ENCODE data around the gene SLAMF8. TPM values are rescaled to one million over a fixed set of nuclear protein-coding genes. Genes with fewer than 3 reads are reported as not detected.

The SLAMF8 gene
- total RNA-seq, 4 donors from 2014 or later: 0.49 to 9.0 (median 3.1) TPM

- no peak for DNase-seq
- intact Hi-C loops (cut with DNase I): no loop called here
- 15 to 40% methylated on average over 2 of the region's 2 CpGs for WGBS, 2 donors
- no peaks in the 10 kb centered on the region for H3K9me3 ChIP-seq
- no peaks in the 10 kb centered on the region for H3K36me3 ChIP-seq
- peak overlapping the region; percentile 68 to 85 (median 74) for H3K27ac ChIP-seq
- H3K4me1 ChIP-seq: peaks cover 4 to 67% (median 26%) of the 10 kb centered on the region in 3 donors
- TF ChIP-seq POLR2A (IDR thresholded peaks at IDR 0.05) (no peak), CTCF (IDR thresholded peaks at IDR 0.05) (no peak)
- H3K4me3 ChIP-seq: no peak overlapping the region
- H3K27me3 ChIP-seq: no peaks in the 10 kb centered on the region
Measured at GRCh38 chr1:159849626-159850366, 23.1 kb downstream of the SLAMF8 start.

GRCh38 chr1:159851407-159851806 is 24.7 kb downstream of the SLAMF8 start:
- intact Hi-C loops (cut with DNase I): no loop called here
- no peaks in the 10 kb centered on the region for H3K36me3 ChIP-seq
- TF ChIP-seq POLR2A (IDR thresholded peaks at IDR 0.05) (no peak), CTCF (IDR thresholded peaks at IDR 0.05) (no peak)
- no peaks in the 10 kb centered on the region for H3K27me3 ChIP-seq
- H3K4me3 ChIP-seq: no peak overlapping the region
- 70 to 84% methylated on average over 1 of the region's 1 CpG for WGBS, 2 donors
- no peaks in the 10 kb centered on the region for H3K9me3 ChIP-seq
- no peak for DNase-seq
- peaks cover 13 to 74% (median 27%) of the 10 kb centered on the region in 3 donors for H3K4me1 ChIP-seq
- H3K27ac ChIP-seq: no peak overlapping the region

GRCh38 chr1:159853417-159854115 is 26.9 kb downstream of the SLAMF8 start:
- intact Hi-C loops (cut with DNase I): no loop called here
- Histone ChIP-seq H3K36me3 (no peaks in the 10 kb centered on the region), H3K27me3 (no peaks in the 10 kb centered on the region), H3K4me1 (peaks cover 13 to 58% (median 21%) of the 10 kb centered on the region in 3 donors), H3K4me3 (peak overlapping the region; percentile 66 to 83 (median 73)), H3K9me3 (no peaks in the 10 kb centered on the region), H3K27ac (peak overlapping the region; percentile 95 to 98 (median 98))
- 20 to 23% methylated on average over 6 of the region's 6 CpGs for WGBS, 2 donors
- TF ChIP-seq POLR2A (IDR thresholded peaks at IDR 0.05) (no peak), CTCF (IDR thresholded peaks at IDR 0.05) (no peak)
- DNase-seq: no peak

GRCh38 chr1:159854116-159854692 is 27.5 kb downstream of the SLAMF8 start:
- Histone ChIP-seq H3K36me3 (no peaks in the 10 kb centered on the region), H3K4me3 (peak overlapping the region; percentile 66 to 83 (median 73)), H3K27ac (peak overlapping the region; percentile 95 to 98 (median 98)), H3K27me3 (no peaks in the 10 kb centered on the region), H3K4me1 (peaks cover 11 to 58% (median 21%) of the 10 kb centered on the region in 3 donors), H3K9me3 (no peaks in the 10 kb centered on the region)
- 0 to 2% methylated on average over 11 to 12 of the region's 31 CpGs for WGBS, 2 donors
- intact Hi-C loops (cut with DNase I): no loop called here
- TF ChIP-seq POLR2A (IDR thresholded peaks at IDR 0.05) (no peak), CTCF (IDR thresholded peaks at IDR 0.05) (no peak)
- DNase-seq: no peak

All from esophagus squamous epithelium (tissue), 5 donors.